ELR (cell line): ENCODE measurements around the gene DGKI.

Source experiments
- DNase-seq: peaks from one replicate; pipeline ENCODE4 v3.0.0-alpha.2; 2015; ENCODE audit warnings: low read depth

Gene DGKI

GRCh38 chr7:137535579-137535978 is 311.2 kb downstream of the DGKI start:
- DNase-seq: no peak

GRCh38 chr7:137531671-137532070 is 315.1 kb downstream of the DGKI start:
- DNase-seq: no peak

- DNase-seq: no peak
Observed at GRCh38 chr7:137527634-137528033, 319.1 kb downstream of the DGKI start.

- no peak for DNase-seq
Observed at GRCh38 chr7:137523171-137523570, 323.6 kb downstream of the DGKI start.

- no peak for DNase-seq
Observed at GRCh38 chr7:137521451-137521850, 325.3 kb downstream of the DGKI start.

- no peak for DNase-seq
Observed at GRCh38 chr7:137519947-137520346, 326.8 kb downstream of the DGKI start.

GRCh38 chr7:137519181-137519691 is 327.5 kb downstream of the DGKI start:
- no peak for DNase-seq

GRCh38 chr7:137513091-137513490 is 333.7 kb downstream of the DGKI start:
- DNase-seq: no peak

- no peak for DNase-seq
Observed at GRCh38 chr7:137507096-137507495, 339.7 kb downstream of the DGKI start.

- no peak for DNase-seq
Observed at GRCh38 chr7:137506031-137506430, 340.7 kb downstream of the DGKI start.

GRCh38 chr7:137501562-137501961 is 345.2 kb downstream of the DGKI start:
- no peak for DNase-seq

- DNase-seq: no peak
Observed at GRCh38 chr7:137492889-137493288, 353.9 kb downstream of the DGKI start.

- DNase-seq: no peak
Observed at GRCh38 chr7:137489880-137490279, 356.9 kb downstream of the DGKI start.

GRCh38 chr7:137488038-137488437 is 358.7 kb downstream of the DGKI start:
- DNase-seq: peak; percentile 19

GRCh38 chr7:137485818-137486217 is 361.0 kb downstream of the DGKI start:
- DNase-seq: no peak

- DNase-seq: no peak
Observed at GRCh38 chr7:137484326-137484725, 362.4 kb downstream of the DGKI start.

- DNase-seq: no peak
Observed at GRCh38 chr7:137482466-137482865, 364.3 kb downstream of the DGKI start.

- no peak for DNase-seq
Observed at GRCh38 chr7:137480824-137481365, 365.9 kb downstream of the DGKI start.

- no peak for DNase-seq
Observed at GRCh38 chr7:137480401-137480800, 366.4 kb downstream of the DGKI start.

- DNase-seq: peak; percentile 3
Observed at GRCh38 chr7:137476937-137477336, 369.8 kb downstream of the DGKI start.

GRCh38 chr7:137475966-137476365 is 370.8 kb downstream of the DGKI start:
- DNase-seq: no peak

- DNase-seq: no peak
Observed at GRCh38 chr7:137474540-137475026, 372.2 kb downstream of the DGKI start.

GRCh38 chr7:137471128-137471527 is 375.6 kb downstream of the DGKI start:
- DNase-seq: no peak

- DNase-seq: no peak
Observed at GRCh38 chr7:137469858-137470257, 376.9 kb downstream of the DGKI start.
